B cell (primary cell): ENCODE results near the gene SLC45A2. TPM values are rescaled to one million over a fixed set of nuclear protein-coding genes. Genes with fewer than 3 reads are reported as not detected.

Source experiments
- ATAC-seq: fragments of 200-7000 bp; cut with Tn5 transposase; one replicate; pipeline ENCODE4 v1.10.0; 2021; ENCODE audit warnings: low read depth, mild to moderate bottlenecking, moderate number of reproducible peaks, moderate library complexity
- CTCF ChIA-PET: fragments of 350-600 bp; sonication (Branson Sonifier 250); formaldehyde crosslinking; loops from one replicate; lab custom pipeline; 2021; ENCODE audit warnings: antibody characterized with exemption, inconsistent platforms; lab: Charles Lee
- POLR2A ChIA-PET: fragments of 350-600 bp; sonication (Branson Sonifier 250); formaldehyde crosslinking; loops from one replicate; lab custom pipeline; 2021; ENCODE audit warnings: antibody characterized with exemption; lab: Charles Lee
- DNase-seq: peaks from one replicate; pipeline ENCODE4 v3.0.0; 2013
- H2AFZ ChIP-seq: 2 replicates; pipeline ENCODE4 v1.6.1; 2012; ENCODE audit warnings: mild to moderate bottlenecking, low read depth, low read length; ENCODE audit not compliant: insufficient read depth, poor library complexity, severe bottlenecking
- H3K27ac ChIP-seq, 2 donors: 1 replicate in 1 of 2; 2 replicates in 1 of 2; pipeline ENCODE4 v1.5.1; 2012 to 2013; ENCODE audit warnings: low read length in 2 of 2, mild to moderate bottlenecking in 2 of 2, moderate library complexity in 1 of 2
- H3K27me3 ChIP-seq, 4 experiments: fragments of 200-600 bp in 1 of 4; sonication (generic) in 1 of 4; replicated peaks in 1 of 4; 1 replicate in 2 of 4; 2 replicates in 2 of 4; pipeline versions ENCODE4 v1.6.1 to v1.7.0; 2013 to 2016; ENCODE audit warnings: low read length in 3 of 4, mild to moderate bottlenecking in 2 of 4, mixed read lengths in 1 of 4, moderate library complexity in 1 of 4; ENCODE audit not compliant: insufficient read depth in 4 of 4, control insufficient read depth in 3 of 4; ENCODE audit errors: control extremely low read depth in 1 of 4
- H3K36me3 ChIP-seq, 2 experiments: replicated peaks in 1 of 2; 1 replicate in 1 of 2; 2 replicates in 1 of 2; pipeline versions ENCODE4 v1.6.1 to v1.7.1; 2013; ENCODE audit warnings: low read length in 1 of 2; ENCODE audit not compliant: insufficient read depth in 2 of 2, control insufficient read depth in 1 of 2; ENCODE audit errors: control extremely low read depth in 1 of 2, extremely low read depth in 1 of 2
- H3K4me1 ChIP-seq, 2 donors: fragments of 200-600 bp in 1 of 2; sonication (generic) in 1 of 2; 1 replicate in 1 of 2; 2 replicates in 1 of 2; pipeline versions ENCODE4 v1.5.1 to v1.6.1; 2013 to 2017; ENCODE audit warnings: low read length in 2 of 2; ENCODE audit not compliant: control insufficient read depth in 2 of 2, insufficient read depth in 2 of 2
- H3K4me2 ChIP-seq: replicated peaks from 2 replicates; pipeline ENCODE3; 2012; ENCODE audit warnings: mild to moderate bottlenecking, low read depth, low read length; ENCODE audit not compliant: poor library complexity, severe bottlenecking
- H3K4me3 ChIP-seq, 5 experiments: fragments of 200-600 bp in 1 of 5; sonication (generic) in 1 of 5; 1 replicate in 3 of 5; 2 replicates in 2 of 5; pipeline versions ENCODE4 v1.5.1 to v1.7.0; 2011 to 2016; ENCODE audit warnings: low read length in 4 of 5, mild to moderate bottlenecking in 4 of 5, low read depth in 2 of 5, control low read depth in 1 of 5, moderate library complexity in 1 of 5; ENCODE audit not compliant: insufficient read depth in 1 of 5; ENCODE audit errors: control extremely low read depth in 1 of 5, extremely low read depth in 1 of 5
- H3K79me2 ChIP-seq: fragments of 200-600 bp; sonication (generic); one replicate; pipeline ENCODE4 v1.6.0; 2016; ENCODE audit warnings: low read length; ENCODE audit not compliant: control insufficient read depth, insufficient read depth
- H3K9ac ChIP-seq: fragments of 200-600 bp; sonication (generic); 2 replicates; pipeline ENCODE4 v1.6.1; 2017; ENCODE audit warnings: mild to moderate bottlenecking, low read length, moderate library complexity
- H3K9me3 ChIP-seq, 3 donors: one replicate each; pipeline versions ENCODE4 v1.6.1 to v1.7.1; 2013; ENCODE audit warnings: low read length in 2 of 3; ENCODE audit not compliant: control insufficient read depth in 2 of 3, insufficient read depth in 1 of 3; ENCODE audit errors: control extremely low read depth in 1 of 3
- H4K20me1 ChIP-seq: 2 replicates; pipeline ENCODE4 v1.6.0; 2012; ENCODE audit warnings: mild to moderate bottlenecking, low read length; ENCODE audit not compliant: insufficient read depth, control insufficient read depth, poor library complexity, severe bottlenecking
- H3K27ac Mint-ChIP-seq: one replicate; pipeline ENCODE4 v1.8.0; 2021; ENCODE audit warnings: mixed read lengths
- H3K27me3 Mint-ChIP-seq: one replicate; pipeline ENCODE4 v1.8.0; 2021; ENCODE audit warnings: mixed read lengths
- H3K4me1 Mint-ChIP-seq: one replicate; pipeline ENCODE4 v1.8.0; 2021; ENCODE audit warnings: mixed read lengths
- H3K4me3 Mint-ChIP-seq: one replicate; pipeline ENCODE4 v1.8.0; 2021; ENCODE audit warnings: mixed read lengths
- H3K9me3 Mint-ChIP-seq: one replicate; pipeline ENCODE4 v1.8.0; 2022; ENCODE audit warnings: mixed read lengths; ENCODE audit not compliant: insufficient read depth
- EZH2 ChIP-seq: IDR thresholded peaks from 2 replicates; pipeline ENCODE4 v1.6.1; 2012; ENCODE audit warnings: borderline replicate concordance, low read depth, mild to moderate bottlenecking, moderate library complexity, low read length; ENCODE audit not compliant: insufficient read depth, poor library complexity, severe bottlenecking
- WGBS: methylation state at CpG from one replicate; pipeline ENCODE4 v1.1.5; 2013; ENCODE audit warnings: missing lambda C conversion rate; ENCODE audit not compliant: insufficient coverage; 5-methylcytosine and 5-hydroxymethylcytosine counted together
- intact Hi-C: fragments of 100-400 bp; cut with micrococcal nuclease; formaldehyde crosslinking; loops from one replicate; pipeline ENCODE4 v1.10.0; 2022
- polyA plus RNA-seq: library from polyadenylated mRNA; depleted of rRNA; stranded (reverse); fragments of >200 nt; gene quantifications from 2 replicates; pipeline ENCODE4 v1.2.3, GENCODE V29; 2012
- total RNA-seq, 2 donors: library from RNA; stranded (reverse); fragments of 120-200 nt in 1 of 2; gene quantifications; 1 replicate in 1 of 2; 2 replicates in 1 of 2; pipeline versions ENCODE4 v1.2.3 to v1.2.4, GENCODE V29; 2013 to 2022
- TF ChIP-seq, protein P1 (sequence below): fragments of 200-600 bp; IDR thresholded peaks from one replicate; pipeline ENCODE4 v1.8.0; 2022; ENCODE audit warnings: antibody characterized with exemption, mild to moderate bottlenecking

SLC45A2 gene
- total and polyA plus RNA-seq, 2 donors (not counting 1 experiment from before 2014, with no cell fraction given): not detected

DNA sequence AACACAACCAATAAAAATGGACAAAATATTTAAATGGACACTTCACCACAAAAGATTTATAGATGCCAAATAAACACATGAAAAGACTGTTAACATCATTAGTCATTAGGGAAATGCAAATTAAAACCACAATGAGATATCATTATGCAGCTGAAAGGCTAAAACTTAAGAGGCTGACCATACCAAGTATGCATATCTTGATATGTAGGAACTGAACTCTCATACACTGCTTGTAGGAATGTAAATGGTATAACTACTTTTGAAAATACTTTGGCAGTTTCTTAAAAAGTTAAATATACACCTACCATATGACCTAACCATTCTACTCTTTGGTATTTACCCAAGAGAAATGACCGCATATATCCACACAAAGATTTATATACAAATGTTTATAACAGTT is 79.1 kb downstream of the SLC45A2 start:
- Histone ChIP-seq H3K4me2 (no peak overlapping the region), H3K9me3 (peaks cover 1 to 23% (median 21%) of the 10 kb centered on the region in 3 donors), H3K27me3 (no peaks in the 10 kb centered on the region), H3K4me3 (no peak overlapping the region), H2AFZ (no peak overlapping the region), H3K36me3 (no peaks in the 10 kb centered on the region), H3K4me1 (no peaks in the 10 kb centered on the region), H3K27ac (no peak overlapping the region), H3K79me2 (no peaks in the 10 kb centered on the region), H3K9ac (no peak overlapping the region), H4K20me1 (no peaks in the 10 kb centered on the region)
- ChIA-PET CTCF (no interaction called here), POLR2A (no interaction called here)
- Mint-ChIP-seq H3K4me3 (no peak overlapping the region), H3K4me1 (no peaks in the 10 kb centered on the region), H3K9me3 (peaks cover 18% of the 10 kb centered on the region), H3K27me3 (peaks cover 7% of the 10 kb centered on the region), H3K27ac (no peak overlapping the region)
- no peak for DNase-seq
- intact Hi-C loops: no loop called here
- WGBS: no CpG with 5 or more reads among the region's 1 CpG
- no peak for ATAC-seq
- TF ChIP-seq, protein P1, sequence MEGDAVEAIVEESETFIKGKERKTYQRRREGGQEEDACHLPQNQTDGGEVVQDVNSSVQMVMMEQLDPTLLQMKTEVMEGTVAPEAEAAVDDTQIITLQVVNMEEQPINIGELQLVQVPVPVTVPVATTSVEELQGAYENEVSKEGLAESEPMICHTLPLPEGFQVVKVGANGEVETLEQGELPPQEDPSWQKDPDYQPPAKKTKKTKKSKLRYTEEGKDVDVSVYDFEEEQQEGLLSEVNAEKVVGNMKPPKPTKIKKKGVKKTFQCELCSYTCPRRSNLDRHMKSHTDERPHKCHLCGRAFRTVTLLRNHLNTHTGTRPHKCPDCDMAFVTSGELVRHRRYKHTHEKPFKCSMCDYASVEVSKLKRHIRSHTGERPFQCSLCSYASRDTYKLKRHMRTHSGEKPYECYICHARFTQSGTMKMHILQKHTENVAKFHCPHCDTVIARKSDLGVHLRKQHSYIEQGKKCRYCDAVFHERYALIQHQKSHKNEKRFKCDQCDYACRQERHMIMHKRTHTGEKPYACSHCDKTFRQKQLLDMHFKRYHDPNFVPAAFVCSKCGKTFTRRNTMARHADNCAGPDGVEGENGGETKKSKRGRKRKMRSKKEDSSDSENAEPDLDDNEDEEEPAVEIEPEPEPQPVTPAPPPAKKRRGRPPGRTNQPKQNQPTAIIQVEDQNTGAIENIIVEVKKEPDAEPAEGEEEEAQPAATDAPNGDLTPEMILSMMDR: no peak
- no peak for TF ChIP-seq EZH2

DNA sequence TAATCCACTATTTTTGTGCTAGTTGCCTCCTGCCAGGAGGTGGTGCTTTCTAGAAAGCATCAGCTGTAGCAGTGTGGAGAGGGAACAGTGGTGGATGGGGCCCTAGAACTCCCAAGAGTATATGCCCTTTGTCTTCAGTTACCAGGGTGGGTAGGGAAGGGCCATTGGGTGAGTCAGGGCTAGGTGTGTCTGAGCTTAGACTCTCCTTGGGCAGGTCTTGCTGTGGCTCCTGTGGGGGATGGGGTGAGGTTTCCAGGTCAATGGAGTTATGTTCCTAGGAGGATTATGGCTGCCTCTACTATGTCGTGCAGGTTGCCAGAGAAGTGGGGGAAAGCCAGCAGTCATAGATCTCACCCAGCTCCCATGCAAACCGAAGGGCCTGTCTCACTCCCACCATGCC is 81.4 kb downstream of the SLC45A2 start:
- H3K4me3 ChIP-seq: no peak overlapping the region
- TF ChIP-seq EZH2: no peak
- TF ChIP-seq, protein P1: no peak
- no peaks in the 10 kb centered on the region for H3K79me2 ChIP-seq
- H3K27me3 Mint-ChIP-seq: peaks cover 14% of the 10 kb centered on the region
- H3K9me3 ChIP-seq: peaks cover 1 to 21% (median 20%) of the 10 kb centered on the region in 3 donors
- no peak overlapping the region for H3K4me3 Mint-ChIP-seq
- ATAC-seq (no peak), DNase-seq (no peak)
- H3K9me3 Mint-ChIP-seq: peaks cover 16% of the 10 kb centered on the region
- ChIA-PET CTCF (no interaction called here), POLR2A (no interaction called here)
- H3K9ac ChIP-seq: no peak overlapping the region
- H3K27me3 ChIP-seq: no peaks in the 10 kb centered on the region
- no peaks in the 10 kb centered on the region for H4K20me1 ChIP-seq
- no peak overlapping the region for H3K4me2 ChIP-seq
- intact Hi-C loops: no loop called here
- H2AFZ ChIP-seq: no peak overlapping the region
- no peaks in the 10 kb centered on the region for H3K4me1 Mint-ChIP-seq
- no peaks in the 10 kb centered on the region for H3K4me1 ChIP-seq
- H3K27ac ChIP-seq: no peak overlapping the region
- WGBS: 67% methylated on average over 1 of the region's 2 CpGs
- H3K27ac Mint-ChIP-seq: no peak overlapping the region
- H3K36me3 ChIP-seq: no peaks in the 10 kb centered on the region
